WTC11 (cell line): Measurements from ENCODE around the gene HCRT. TPM values are rescaled to one million over a fixed set of nuclear protein-coding genes. Genes with fewer than 3 reads are reported as not detected.
A peak's percentile ranks its signal among the peaks of the same experiment; 100 is the strongest.

Source experiments
- ATAC-seq: fragments of 200-7000 bp; cut with Tn5 transposase; 2 replicates; pipeline ENCODE4 v1.10.0; 2021; ENCODE audit warnings: mild to moderate bottlenecking, moderate library complexity
- CTCF ChIA-PET: fragments of 300-600 bp; sonication (Branson Sonifier 250); formaldehyde crosslinking; loops from one replicate; lab custom pipeline; 2021; ENCODE audit warnings: antibody characterized with exemption; lab: Charles Lee
- POLR2A ChIA-PET: fragments of 350-600 bp; sonication (Branson Sonifier 250); formaldehyde crosslinking; loops from one replicate; lab custom pipeline; 2021; ENCODE audit warnings: antibody characterized with exemption; lab: Charles Lee
- DNase-seq: peaks from one replicate; pipeline ENCODE4 v3.0.0; 2021; ENCODE audit warnings: low spot score
- H3K27ac Mint-ChIP-seq: 2 replicates; pipeline ENCODE4 v1.8.0; 2021; ENCODE audit warnings: mixed read lengths
- H3K27me3 Mint-ChIP-seq: 2 replicates; pipeline ENCODE4 v1.8.0; 2021; ENCODE audit warnings: low read depth, mild to moderate bottlenecking, moderate library complexity, mixed read lengths
- H3K36me3 Mint-ChIP-seq: 2 replicates; pipeline ENCODE4 v1.8.0; 2021; ENCODE audit warnings: mixed read lengths
- H3K4me1 Mint-ChIP-seq: 2 replicates; pipeline ENCODE4 v1.8.0; 2022; ENCODE audit warnings: mixed read lengths
- H3K4me3 Mint-ChIP-seq: 2 replicates; pipeline ENCODE4 v1.8.0; 2021; ENCODE audit warnings: mild to moderate bottlenecking, moderate library complexity, mixed read lengths
- H3K9me3 Mint-ChIP-seq: 2 replicates; pipeline ENCODE4 v1.8.0; 2021; ENCODE audit warnings: mixed read lengths
- FOXJ3 ChIP-seq: sonication (generic); formaldehyde crosslinking; IDR thresholded peaks from 2 replicates; pipeline ENCODE4 v1.9.0; 2021; ENCODE audit warnings: missing genetic modification reagents, mild to moderate bottlenecking, borderline replicate concordance
- HMGXB4 ChIP-seq: sonication (generic); formaldehyde crosslinking; IDR thresholded peaks from 2 replicates; pipeline ENCODE4 v1.8.1; 2023; ENCODE audit warnings: mild to moderate bottlenecking, moderate library complexity, missing genetic modification reagents
- JAZF1 ChIP-seq: fragments of 250-450 bp; sonication (Bioruptor Pico); IDR thresholded peaks from 2 replicates; pipeline ENCODE4 v1.9.0; 2021; ENCODE audit warnings: moderate library complexity, mild to moderate bottlenecking, inconsistent platforms
- KAT7 ChIP-seq: sonication (generic); formaldehyde crosslinking; IDR thresholded peaks from 2 replicates; pipeline ENCODE4 v1.8.1; 2023; ENCODE audit warnings: missing genetic modification reagents, mild to moderate bottlenecking, borderline replicate concordance
- NFE2L1 ChIP-seq: sonication (generic); formaldehyde crosslinking; IDR thresholded peaks from 2 replicates; pipeline ENCODE4 v1.8.1; 2023; ENCODE audit warnings: missing genetic modification reagents
- SMAD3 ChIP-seq: sonication (generic); formaldehyde crosslinking; IDR thresholded peaks from 2 replicates; pipeline ENCODE4 v1.8.0; 2022; ENCODE audit warnings: missing genetic modification reagents, mild to moderate bottlenecking, borderline replicate concordance
- SMAD4 ChIP-seq: sonication (generic); formaldehyde crosslinking; IDR thresholded peaks from 2 replicates; pipeline ENCODE4 v1.8.0; 2022; ENCODE audit warnings: mild to moderate bottlenecking, missing genetic modification reagents
- SOX15 ChIP-seq: fragments of 250-450 bp; sonication (Bioruptor Pico); IDR thresholded peaks from 2 replicates; pipeline ENCODE4 v1.9.0; 2021; ENCODE audit warnings: mild to moderate bottlenecking
- SP1 ChIP-seq: sonication (generic); formaldehyde crosslinking; conservative IDR thresholded peaks from 2 replicates; pipeline ENCODE4 v1.8.1; 2022; ENCODE audit warnings: missing genetic modification reagents
- TCF7 ChIP-seq: sonication (generic); formaldehyde crosslinking; IDR thresholded peaks from 2 replicates; pipeline ENCODE4 v1.8.0; 2022; ENCODE audit warnings: mild to moderate bottlenecking, low read depth, missing genetic modification reagents, moderate library complexity
- TEAD1 ChIP-seq: sonication (generic); formaldehyde crosslinking; IDR thresholded peaks from 2 replicates; pipeline ENCODE4 v1.8.0; 2022; ENCODE audit warnings: mild to moderate bottlenecking, missing genetic modification reagents
- TEAD4 ChIP-seq: sonication (generic); formaldehyde crosslinking; IDR thresholded peaks from 2 replicates; pipeline ENCODE4 v1.8.0; 2022; ENCODE audit warnings: mild to moderate bottlenecking, missing genetic modification reagents
- USF1 ChIP-seq: sonication (generic); formaldehyde crosslinking; IDR thresholded peaks from 2 replicates; pipeline ENCODE4 v1.8.0; 2022; ENCODE audit warnings: mild to moderate bottlenecking, missing genetic modification reagents
- ZNF219 ChIP-seq: sonication (generic); formaldehyde crosslinking; IDR thresholded peaks from 2 replicates; pipeline ENCODE4 v1.8.0; 2023; ENCODE audit warnings: missing genetic modification reagents, mild to moderate bottlenecking, borderline replicate concordance
- total RNA-seq: library from RNA; stranded (reverse); gene quantifications from 3 replicates; pipeline ENCODE4 v1.2.3, GENCODE V29; 2021
- TF ChIP-seq, protein P1 (sequence below): fragments of 250-450 bp; sonication (Bioruptor Pico); IDR thresholded peaks from 2 replicates; pipeline ENCODE4 v1.8.0; 2021; ENCODE audit warnings: mild to moderate bottlenecking
- TF ChIP-seq, protein P2 (sequence below): sonication (generic); formaldehyde crosslinking; IDR thresholded peaks from 2 replicates; pipeline ENCODE4 v1.8.0; 2022; ENCODE audit warnings: missing genetic modification reagents
- TF ChIP-seq, protein P3 (sequence below): fragments of 250-450 bp; sonication (Bioruptor Pico); conservative IDR thresholded peaks from 2 replicates; pipeline ENCODE4 v1.9.0; 2021; ENCODE audit warnings: mild to moderate bottlenecking
- TF ChIP-seq, protein P4 (sequence below): sonication (generic); formaldehyde crosslinking; IDR thresholded peaks from 2 replicates; pipeline ENCODE4 v1.8.1; 2022; ENCODE audit warnings: mild to moderate bottlenecking, moderate library complexity, missing genetic modification reagents

Gene HCRT
- total RNA-seq, 1 experiment from 2014 or later, result not detected

GRCh38 chr17:42192189-42193126 lies 7.2 kb upstream of the HCRT start:
- H3K27me3 Mint-ChIP-seq, result no peaks in the 10 kb centered on the region
- H3K4me3 Mint-ChIP-seq, result no peak overlapping the region
- H3K4me1 Mint-ChIP-seq, result peaks cover 18% of the 10 kb centered on the region
- TF ChIP-seq USF1 (CRISPR knock-in tag) (peak; percentile 13; the same call in 1 of the 2 replicates), NFE2L1 (CRISPR knock-in tag) (no peak), TEAD1 (CRISPR knock-in tag) (no peak), KAT7 (no peak), ZNF219 (CRISPR knock-in tag) (no peak)
- TF ChIP-seq, protein P1, sequence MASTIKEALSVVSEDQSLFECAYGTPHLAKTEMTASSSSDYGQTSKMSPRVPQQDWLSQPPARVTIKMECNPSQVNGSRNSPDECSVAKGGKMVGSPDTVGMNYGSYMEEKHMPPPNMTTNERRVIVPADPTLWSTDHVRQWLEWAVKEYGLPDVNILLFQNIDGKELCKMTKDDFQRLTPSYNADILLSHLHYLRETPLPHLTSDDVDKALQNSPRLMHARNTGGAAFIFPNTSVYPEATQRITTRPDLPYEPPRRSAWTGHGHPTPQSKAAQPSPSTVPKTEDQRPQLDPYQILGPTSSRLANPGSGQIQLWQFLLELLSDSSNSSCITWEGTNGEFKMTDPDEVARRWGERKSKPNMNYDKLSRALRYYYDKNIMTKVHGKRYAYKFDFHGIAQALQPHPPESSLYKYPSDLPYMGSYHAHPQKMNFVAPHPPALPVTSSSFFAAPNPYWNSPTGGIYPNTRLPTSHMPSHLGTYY (CRISPR knock-in tag), result no peak
- ChIA-PET CTCF (interaction anchor here (0.7 to 2.9 kb wide), 6 partner anchors 8 to 325 kb away, joined by 3 to 29 read pairs (median 4); partner anchors contain the start of genes HCRT and HSPB9), POLR2A (interaction anchor here (0.6 to 0.7 kb wide), 2 partner anchors 215 to 1654 kb away, joined by 3 to 6 read pairs; no protein-coding TSS in a partner anchor)
- ATAC-seq, result no peak
- DNase-seq, result no peak
- no peaks in the 10 kb centered on the region for H3K36me3 Mint-ChIP-seq
- no peak overlapping the region; the same call in 1 of the 2 replicates for H3K27ac Mint-ChIP-seq
- no peaks in the 10 kb centered on the region for H3K9me3 Mint-ChIP-seq

DNA sequence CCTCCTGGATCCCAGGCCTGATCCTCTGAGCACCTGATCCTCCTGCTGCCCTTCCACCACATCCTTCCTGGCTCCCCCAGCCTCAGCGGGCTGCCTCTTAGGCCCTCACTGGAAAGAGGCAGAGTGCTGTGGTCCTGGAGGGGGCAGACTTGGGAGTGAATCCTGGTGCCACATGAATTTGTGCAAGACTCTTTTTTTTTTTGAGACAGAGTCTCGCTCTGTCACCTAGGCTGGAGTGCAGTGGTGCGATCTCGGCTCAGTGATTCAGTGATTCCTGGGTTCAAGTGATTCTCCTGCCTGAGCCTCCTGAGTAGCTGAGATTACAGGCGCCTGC lies 6.0 kb upstream of the HCRT start:
- CTCF ChIA-PET, result interaction anchor here (1.4 to 2.0 kb wide), 2 partner anchors 11 to 31 kb away, joined by 5 to 8 read pairs; no protein-coding TSS in a partner anchor

DNA sequence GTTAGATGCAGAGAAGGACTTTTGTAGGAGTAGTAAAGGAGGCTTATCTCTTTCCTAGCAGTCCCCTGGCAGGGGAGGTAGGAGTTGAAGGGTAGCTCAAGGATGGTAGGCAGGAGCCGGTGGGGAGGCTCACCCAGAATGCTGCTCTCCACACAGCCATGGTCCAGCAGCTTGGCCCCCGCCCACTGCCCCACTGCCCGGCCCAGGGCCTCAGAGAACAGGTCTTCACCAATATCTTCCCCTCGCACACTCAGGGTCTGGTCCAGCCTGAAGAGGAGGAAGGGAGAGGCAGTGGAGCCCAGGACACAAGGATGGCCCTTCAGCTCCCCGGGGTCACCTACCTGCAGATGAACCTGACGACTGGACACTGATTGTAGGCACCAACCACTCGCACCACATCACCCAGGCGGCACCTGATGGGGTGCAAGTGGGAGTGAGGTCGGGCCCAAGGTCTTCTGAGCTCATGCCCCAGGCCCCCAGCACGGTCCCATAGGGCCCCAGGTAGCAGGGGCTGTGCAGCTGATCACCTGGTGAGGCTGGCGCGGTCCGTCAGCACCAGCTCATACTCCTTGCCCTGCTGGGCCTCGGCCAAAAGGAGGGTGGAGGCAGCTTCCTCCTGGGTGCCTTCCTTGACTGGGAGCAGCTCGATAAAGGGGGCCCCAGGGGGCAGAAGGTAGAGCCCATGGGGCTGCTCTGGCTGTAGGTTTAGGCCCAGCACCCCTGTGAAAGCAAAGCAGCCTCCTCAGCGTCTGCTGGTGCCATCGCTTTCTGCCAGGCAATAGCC lies 5.4 kb upstream of the HCRT start:
- no peak overlapping the region for H3K4me3 Mint-ChIP-seq
- no peaks in the 10 kb centered on the region for H3K36me3 Mint-ChIP-seq
- ChIA-PET POLR2A (interaction anchor here (0.6 to 1.1 kb wide), 2 partner anchors 9 to 129 kb away, joined by 3 to 7 read pairs; no protein-coding TSS in a partner anchor), CTCF (interaction anchor here (1.4 to 2.0 kb wide), 3 partner anchors 10 to 32 kb away, joined by 5 to 8 read pairs (median 5); no protein-coding TSS in a partner anchor)
- no peaks in the 10 kb centered on the region for H3K9me3 Mint-ChIP-seq
- H3K27ac Mint-ChIP-seq, result no peak overlapping the region
- peaks cover 14% of the 10 kb centered on the region for H3K27me3 Mint-ChIP-seq
- peaks cover 18% of the 10 kb centered on the region for H3K4me1 Mint-ChIP-seq
- ATAC-seq (no peak), DNase-seq (no peak)
- TF ChIP-seq SMAD4 (CRISPR knock-in tag), result no peak
- TF ChIP-seq, protein P2, sequence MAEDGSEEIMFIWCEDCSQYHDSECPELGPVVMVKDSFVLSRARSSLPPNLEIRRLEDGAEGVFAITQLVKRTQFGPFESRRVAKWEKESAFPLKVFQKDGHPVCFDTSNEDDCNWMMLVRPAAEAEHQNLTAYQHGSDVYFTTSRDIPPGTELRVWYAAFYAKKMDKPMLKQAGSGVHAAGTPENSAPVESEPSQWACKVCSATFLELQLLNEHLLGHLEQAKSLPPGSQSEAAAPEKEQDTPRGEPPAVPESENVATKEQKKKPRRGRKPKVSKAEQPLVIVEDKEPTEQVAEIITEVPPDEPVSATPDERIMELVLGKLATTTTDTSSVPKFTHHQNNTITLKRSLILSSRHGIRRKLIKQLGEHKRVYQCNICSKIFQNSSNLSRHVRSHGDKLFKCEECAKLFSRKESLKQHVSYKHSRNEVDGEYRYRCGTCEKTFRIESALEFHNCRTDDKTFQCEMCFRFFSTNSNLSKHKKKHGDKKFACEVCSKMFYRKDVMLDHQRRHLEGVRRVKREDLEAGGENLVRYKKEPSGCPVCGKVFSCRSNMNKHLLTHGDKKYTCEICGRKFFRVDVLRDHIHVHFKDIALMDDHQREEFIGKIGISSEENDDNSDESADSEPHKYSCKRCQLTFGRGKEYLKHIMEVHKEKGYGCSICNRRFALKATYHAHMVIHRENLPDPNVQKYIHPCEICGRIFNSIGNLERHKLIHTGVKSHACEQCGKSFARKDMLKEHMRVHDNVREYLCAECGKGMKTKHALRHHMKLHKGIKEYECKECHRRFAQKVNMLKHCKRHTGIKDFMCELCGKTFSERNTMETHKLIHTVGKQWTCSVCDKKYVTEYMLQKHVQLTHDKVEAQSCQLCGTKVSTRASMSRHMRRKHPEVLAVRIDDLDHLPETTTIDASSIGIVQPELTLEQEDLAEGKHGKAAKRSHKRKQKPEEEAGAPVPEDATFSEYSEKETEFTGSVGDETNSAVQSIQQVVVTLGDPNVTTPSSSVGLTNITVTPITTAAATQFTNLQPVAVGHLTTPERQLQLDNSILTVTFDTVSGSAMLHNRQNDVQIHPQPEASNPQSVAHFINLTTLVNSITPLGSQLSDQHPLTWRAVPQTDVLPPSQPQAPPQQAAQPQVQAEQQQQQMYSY (CRISPR knock-in tag), result no peak
- TF ChIP-seq, protein P3, sequence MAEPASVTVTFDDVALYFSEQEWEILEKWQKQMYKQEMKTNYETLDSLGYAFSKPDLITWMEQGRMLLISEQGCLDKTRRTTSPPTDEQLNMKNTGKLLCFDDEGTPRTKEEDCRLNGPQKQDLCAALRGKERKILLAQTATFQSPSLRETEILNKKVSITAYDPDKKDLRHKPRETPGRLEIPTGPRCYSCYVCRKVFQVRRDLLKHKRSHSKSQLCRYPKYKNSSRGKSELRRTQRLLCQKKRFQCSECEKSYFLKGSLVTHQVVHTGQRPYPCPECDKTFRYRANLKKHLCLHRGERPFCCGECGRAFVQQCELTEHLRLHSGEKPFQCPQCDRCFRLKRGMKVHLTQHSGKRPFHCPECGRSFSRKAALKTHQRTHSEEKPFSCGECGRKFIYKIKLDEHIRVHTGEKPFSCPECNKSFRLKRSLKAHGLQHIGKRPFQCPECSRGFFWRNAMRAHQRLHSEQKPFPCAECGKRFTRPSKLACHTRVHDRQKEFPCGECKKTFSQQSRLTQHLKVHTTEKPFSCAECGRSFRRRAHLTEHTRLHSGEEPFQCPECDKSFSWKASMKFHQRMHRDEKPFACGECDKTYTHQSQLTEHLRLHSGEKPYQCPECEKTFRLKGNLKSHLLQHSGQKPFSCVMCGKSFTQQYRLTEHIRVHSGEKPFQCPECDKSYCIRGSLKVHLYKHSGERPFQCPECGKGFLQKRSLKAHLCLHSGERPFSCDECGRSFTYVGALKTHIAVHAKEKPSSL (CRISPR knock-in tag), result no peak

More for the DNA sequence above, 6.0 kb upstream of the HCRT start:
- no peak for DNase-seq
- Mint-ChIP-seq H3K9me3 (no peaks in the 10 kb centered on the region), H3K27me3 (peaks cover 8% of the 10 kb centered on the region), H3K36me3 (no peaks in the 10 kb centered on the region)
- TF ChIP-seq FOXJ3 (CRISPR knock-in tag), result no peak
- no peak for TF ChIP-seq TEAD4
- TF ChIP-seq SP1 (CRISPR knock-in tag), result no peak
- TF ChIP-seq JAZF1 (CRISPR knock-in tag), result no peak
- TF ChIP-seq SMAD3 (CRISPR knock-in tag), result no peak
- no peak for TF ChIP-seq HMGXB4
- no peak for TF ChIP-seq SOX15 (CRISPR knock-in tag)
- no peak for TF ChIP-seq TCF7 (CRISPR knock-in tag)
- TF ChIP-seq, protein P4, sequence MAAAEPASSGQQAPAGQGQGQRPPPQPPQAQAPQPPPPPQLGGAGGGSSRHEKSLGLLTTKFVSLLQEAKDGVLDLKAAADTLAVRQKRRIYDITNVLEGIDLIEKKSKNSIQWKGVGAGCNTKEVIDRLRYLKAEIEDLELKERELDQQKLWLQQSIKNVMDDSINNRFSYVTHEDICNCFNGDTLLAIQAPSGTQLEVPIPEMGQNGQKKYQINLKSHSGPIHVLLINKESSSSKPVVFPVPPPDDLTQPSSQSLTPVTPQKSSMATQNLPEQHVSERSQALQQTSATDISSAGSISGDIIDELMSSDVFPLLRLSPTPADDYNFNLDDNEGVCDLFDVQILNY (CRISPR knock-in tag), result no peak
- TF ChIP-seq, all 79 proteins: peak for 0
- no peak overlapping the region for H3K27ac Mint-ChIP-seq
- ATAC-seq, result no peak
- H3K4me3 Mint-ChIP-seq, result no peak overlapping the region
- peaks cover 18% of the 10 kb centered on the region for H3K4me1 Mint-ChIP-seq
- POLR2A ChIA-PET, result no interaction called here
